ENCODE measurements around the gene LANCL2.

LANCL2 gene

DNA sequence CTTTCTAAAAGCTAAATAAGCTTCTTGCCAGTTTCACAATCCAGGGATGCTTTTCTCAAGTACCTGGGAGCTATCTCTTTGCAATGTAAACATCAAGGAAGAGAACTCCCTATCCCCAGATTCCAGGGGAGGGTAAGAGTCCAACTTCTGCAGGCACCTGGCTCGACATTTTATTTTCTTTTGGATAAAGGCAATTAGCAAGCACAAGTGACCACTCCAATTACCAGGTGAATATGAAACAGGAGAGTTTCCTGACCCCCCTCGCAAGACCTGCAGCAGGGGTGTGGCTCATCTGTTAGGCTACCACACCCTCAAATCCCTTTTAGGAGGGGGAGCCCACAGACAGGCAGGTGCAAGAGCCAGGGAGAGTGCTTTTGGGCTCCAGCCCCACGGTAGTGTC is 28.6 kb upstream of the LANCL2 start:
- DNase-seq (ENCODE audit: low read depth): no peak
- H3K4me3 ChIP-seq (ENCODE audit: low read depth, low read length): no peak overlapping the region
- no peak for TF ChIP-seq CTCF (IDR thresholded peaks at IDR 0.05; ENCODE audit: insufficient read depth, low read depth, low read length, missing control alignments)

DNA sequence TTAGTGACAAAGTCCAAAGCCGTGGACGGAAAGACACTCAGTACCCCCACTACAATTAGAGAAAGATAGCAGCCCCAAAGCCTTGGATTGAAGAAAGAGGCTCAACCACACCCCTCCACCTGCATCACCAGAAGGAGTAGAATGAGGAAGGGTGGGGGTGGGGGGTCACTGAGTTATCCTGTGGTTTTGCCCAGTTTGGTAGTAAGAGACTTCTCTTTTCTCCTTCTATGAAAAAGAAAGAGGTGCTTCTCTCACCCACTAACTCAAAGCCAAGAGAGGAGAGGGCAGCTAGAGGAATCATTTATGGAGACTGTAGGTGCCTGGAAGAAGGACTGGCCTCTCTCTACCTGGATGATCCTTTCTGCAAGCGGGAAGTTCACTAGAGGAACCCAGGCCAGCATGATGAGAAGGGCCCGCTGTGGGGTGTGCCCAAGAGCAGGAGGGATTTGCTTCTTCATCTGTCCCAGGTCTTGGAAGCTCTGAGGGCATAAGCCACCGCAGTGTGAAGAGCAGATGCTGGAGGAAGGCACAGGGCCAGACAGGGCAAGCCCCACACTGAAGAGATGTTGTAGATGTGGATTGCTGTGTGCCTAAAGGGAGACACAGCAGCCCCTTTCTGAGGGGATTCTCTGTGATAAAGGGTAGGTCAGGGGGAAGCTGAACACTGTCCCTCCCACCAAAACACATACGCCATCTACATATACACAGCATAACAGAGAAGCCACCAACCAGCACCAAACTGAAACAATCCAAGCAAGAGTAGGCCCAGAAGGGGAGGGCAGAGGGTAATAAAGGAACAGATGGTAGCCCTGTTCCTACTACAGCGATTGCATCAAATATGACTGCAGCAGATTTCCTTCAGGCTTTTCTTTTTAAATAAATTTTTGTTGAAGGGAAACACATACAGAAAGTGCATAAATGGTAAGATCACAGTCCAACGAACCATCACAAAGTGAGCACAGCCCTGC is 25.8 kb upstream of the LANCL2 start:
- TF ChIP-seq CTCF (IDR thresholded peaks at IDR 0.05; ENCODE audit: insufficient read depth, low read depth, low read length, missing control alignments): no peak
- H3K4me3 ChIP-seq (ENCODE audit: low read depth, low read length): no peak overlapping the region
- DNase-seq (ENCODE audit: low read depth): no peak

- DNase-seq (ENCODE audit: low read depth): no peak
- no peak for TF ChIP-seq CTCF (IDR thresholded peaks at IDR 0.05; ENCODE audit: insufficient read depth, low read depth, low read length, missing control alignments)
- no peak overlapping the region for H3K4me3 ChIP-seq (ENCODE audit: low read depth, low read length)
These were observed 22.8 kb upstream of the LANCL2 start for GRCh38 chr7:55342216-55342871.

- TF ChIP-seq CTCF (IDR thresholded peaks at IDR 0.05; ENCODE audit: insufficient read depth, low read depth, low read length, missing control alignments): no peak
- no peak overlapping the region for H3K4me3 ChIP-seq (ENCODE audit: low read depth, low read length)
- DNase-seq (ENCODE audit: low read depth): no peak
These were observed 21.9 kb upstream of the LANCL2 start for GRCh38 chr7:55343002-55343781.

DNA sequence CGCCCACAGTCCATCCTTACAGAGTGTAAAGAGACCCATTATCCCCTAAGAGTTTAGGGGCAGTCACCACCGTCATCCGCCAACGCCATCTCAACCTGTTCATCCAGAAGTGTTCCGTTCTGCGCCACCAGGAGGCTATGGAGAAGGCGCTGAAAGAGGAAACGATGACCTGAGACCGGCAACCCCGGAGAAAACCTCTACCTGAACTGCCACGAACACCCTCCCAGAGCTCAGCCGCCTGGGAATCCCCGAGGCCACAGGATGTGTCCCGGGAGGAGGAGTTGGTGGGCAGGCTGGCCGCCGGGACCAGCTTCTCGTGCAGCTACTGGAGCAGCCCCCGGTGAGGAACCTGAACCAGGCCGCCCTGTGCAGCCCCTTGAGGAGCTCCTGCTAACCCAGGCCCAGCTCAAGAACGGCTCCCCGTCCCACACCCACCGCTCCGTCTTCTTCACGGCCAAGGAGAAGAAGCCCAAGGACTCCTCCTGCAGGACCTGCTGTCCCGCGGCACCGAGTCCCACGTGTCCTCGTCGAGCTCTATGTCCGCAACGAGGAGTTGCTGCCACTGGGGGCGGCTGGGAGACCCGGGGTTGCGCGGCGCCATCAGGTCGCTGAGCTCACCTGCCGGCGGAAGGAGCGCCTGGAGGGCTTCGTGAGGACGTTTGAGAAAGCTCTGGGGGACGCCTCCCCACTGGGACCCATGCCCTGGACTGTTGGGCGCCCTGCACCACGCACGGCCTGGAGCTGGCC is 21.1 kb upstream of the LANCL2 start:
- no peak for TF ChIP-seq CTCF (IDR thresholded peaks at IDR 0.05; ENCODE audit: insufficient read depth, low read depth, low read length, missing control alignments)
- DNase-seq (ENCODE audit: low read depth): no peak
- no peak overlapping the region for H3K4me3 ChIP-seq (ENCODE audit: low read depth, low read length)

DNA sequence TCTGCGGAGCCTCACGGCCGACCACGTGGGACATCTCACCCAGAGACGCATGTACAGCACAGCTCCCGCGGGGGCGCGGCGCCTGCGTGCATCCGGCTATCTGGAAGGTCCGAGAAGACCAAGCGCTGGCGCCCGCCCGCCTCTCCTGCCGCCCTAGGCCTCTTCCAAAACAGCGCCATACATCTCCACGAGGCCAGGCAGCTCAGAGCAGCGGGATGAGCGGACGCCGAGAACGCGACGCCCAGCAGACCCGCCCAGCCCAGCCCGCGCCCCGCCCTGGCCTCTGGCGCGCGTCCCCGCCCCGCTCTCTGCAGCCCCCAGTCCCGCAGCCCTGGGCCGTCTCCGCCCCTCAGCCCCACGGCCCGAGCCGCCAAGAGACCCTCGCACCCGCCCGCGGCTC is 20.3 kb upstream of the LANCL2 start:
- DNase-seq (ENCODE audit: low read depth): no peak
- TF ChIP-seq CTCF (IDR thresholded peaks at IDR 0.05; ENCODE audit: insufficient read depth, low read depth, low read length, missing control alignments): no peak
- no peak overlapping the region for H3K4me3 ChIP-seq (ENCODE audit: low read depth, low read length)

Data from GM12865 (cell line).